H1 (cell line): ENCODE measurements around the gene KBTBD3. TPM values are rescaled to one million over a fixed set of nuclear protein-coding genes. Genes with fewer than 3 reads are reported as not detected.

Source experiments
- ATF3 ChIP-seq: IDR thresholded peaks from 2 replicates; pipeline ENCODE4 v1.6.1; 2011; ENCODE audit warnings: low read depth, mild to moderate bottlenecking, low read length; ENCODE audit not compliant: insufficient read depth
- CHD2 ChIP-seq: IDR thresholded peaks from 2 replicates; pipeline ENCODE4 v1.6.1; 2012; ENCODE audit warnings: low read length, improper control_type of control experiment
- CHD7 ChIP-seq: fragments of 300-600 bp; sonication (generic); IDR thresholded peaks from 2 replicates; pipeline ENCODE4 v1.7.1; 2012; ENCODE audit warnings: low read length, moderate library complexity, mild to moderate bottlenecking, inconsistent platforms; ENCODE audit not compliant: insufficient replicate concordance
- CREB1 ChIP-seq: IDR thresholded peaks from 2 replicates; pipeline ENCODE4 v1.6.1; 2012; ENCODE audit warnings: inconsistent platforms
- FOSL1 ChIP-seq: IDR thresholded peaks from 2 replicates; pipeline ENCODE4 v1.6.1; 2011; ENCODE audit warnings: mild to moderate bottlenecking, low read depth, low read length, moderate library complexity; ENCODE audit not compliant: insufficient read depth
- JUND ChIP-seq: IDR thresholded peaks from 2 replicates; pipeline ENCODE4 v1.6.1; 2011; ENCODE audit warnings: mild to moderate bottlenecking, improper control_type of control experiment, low read length
- KDM4A ChIP-seq: IDR thresholded peaks from one replicate; pipeline ENCODE4 v1.7.1; 2012; ENCODE audit warnings: low read depth, mild to moderate bottlenecking, moderate library complexity, low read length, inconsistent platforms; ENCODE audit not compliant: severe bottlenecking
- NANOG ChIP-seq: IDR thresholded peaks from 2 replicates; pipeline ENCODE4 v1.6.1; 2011; ENCODE audit warnings: low read length, low read depth, mild to moderate bottlenecking, inconsistent platforms; ENCODE audit not compliant: insufficient read depth, poor library complexity, severe bottlenecking
- PHF8 ChIP-seq: fragments of 200-600 bp; sonication (generic); conservative IDR thresholded peaks from 2 replicates; pipeline ENCODE4 v1.7.1; 2012; ENCODE audit warnings: low read depth, mild to moderate bottlenecking, inconsistent platforms, low read length, moderate library complexity
- POU5F1 ChIP-seq: IDR thresholded peaks from 2 replicates; pipeline ENCODE4 v1.6.1; 2011; ENCODE audit warnings: low read depth, mild to moderate bottlenecking, low read length, moderate library complexity
- TAF7 ChIP-seq: optimal IDR thresholded peaks from 2 replicates; pipeline ENCODE3; 2011; ENCODE audit warnings: low read depth, mild to moderate bottlenecking, inconsistent platforms, low read length, moderate library complexity, borderline replicate concordance
- TBP ChIP-seq: IDR thresholded peaks from 2 replicates; pipeline ENCODE4 v1.6.1; 2011; ENCODE audit warnings: low read depth, low read length, improper control_type of control experiment
- polyA plus RNA-seq, 7 experiments: library from polyadenylated mRNA; depleted of rRNA in 3 of 7; stranded (reverse) in 5 of 7; unstranded in 2 of 7; fragments of >200 nt in 5 of 7; fragments of 200-250 nt in 2 of 7; gene quantifications; 1 replicate in 5 of 7; 2 replicates in 1 of 7; 4 replicates in 1 of 7; pipeline versions ENCODE4 v1.2.1 to v1.2.3, GENCODE V29; 2011 to 2013; ENCODE audit warnings: missing spikeins in 2 of 7, mixed read lengths in 2 of 7
- total RNA-seq: library from RNA; stranded (reverse); fragmentation: NEBNext Ultra II Directional; extraction: Animal tissue kit (Norgen Biotek cat#: 25700); gene quantifications from 2 replicates; pipeline ENCODE4 v1.2.1, GENCODE V29; 2021

KBTBD3 gene
- total and polyA plus RNA-seq, 2 of the 8 experiments (the other 6 are each of a cell fraction or from before 2014, with no cell fraction given): 1.2 to 6.1 TPM

GRCh38 chr11:106086850-106087249, 9.7 kb upstream of the KBTBD3 start (continued):
- no peak for TF ChIP-seq CHD7
- no peak for TF ChIP-seq TBP
- no peak for TF ChIP-seq KDM4A
- no peak for TF ChIP-seq NANOG
- no peak for TF ChIP-seq CHD2
- no peak for TF ChIP-seq CREB1
- no peak for TF ChIP-seq ATF3
- no peak for TF ChIP-seq JUND
- TF ChIP-seq POU5F1: no peak
- TF ChIP-seq PHF8: no peak
- TF ChIP-seq TAF7: no peak
- no peak for TF ChIP-seq FOSL1
